A549 (cell line): ENCODE measurements around the gene PRKD3. TPM values are rescaled to one million over a fixed set of nuclear protein-coding genes. Genes with fewer than 3 reads are reported as not detected.
A peak's percentile ranks its signal among the peaks of the same experiment; 100 is the strongest.

Source experiments
- ATAC-seq, 2 experiments: fragments of 200-7000 bp in 1 of 2; fragments of >200 bp in 1 of 2; cut with Nextera tagmentation in 1 of 2; cut with Tn5 transposase in 1 of 2; 3 replicates each; pipeline versions ENCODE4 v1.8.0 to v1.9.1; 2018 to 2020; ENCODE audit warnings: mild to moderate bottlenecking in 1 of 2, moderate library complexity in 1 of 2
- CTCF ChIA-PET: fragments of 300-600 bp; sonication (Branson Sonifier 250); formaldehyde crosslinking; extraction: SDS; loops from one replicate; lab custom pipeline; 2021; ENCODE audit warnings: antibody characterized with exemption, inconsistent platforms; lab: Yijun Ruan, JAX
- POLR2A ChIA-PET: fragments of 350-600 bp; formaldehyde crosslinking; extraction: SDS; loops from one replicate; lab custom pipeline; 2021; ENCODE audit warnings: antibody characterized with exemption, inconsistent platforms; lab: Yijun Ruan, JAX
- DNase-seq, 2 experiments: peaks; one replicate each; pipeline versions ENCODE4 v3.0.0 to v3.0.0-alpha.2; 2011 to 2016; ENCODE audit warnings: low read depth in 1 of 2, low spot score in 1 of 2
- FAIRE-seq: peaks from 2 replicates; lab custom pipeline; 2011; peaks lifted over from hg19 to GRCh38; lab: Jason Lieb, UNC
- H3K27ac ChIP-seq, 2 experiments: fragments of >200 bp; sonication (Bioruptor Twin); formaldehyde crosslinking; 3 replicates each; pipeline ENCODE4 v1.5.1; 2016 to 2017
- H3K4me1 ChIP-seq: fragments of >200 bp; sonication (Bioruptor Twin); formaldehyde crosslinking; 3 replicates; pipeline ENCODE4 v1.6.1; 2016
- H3K4me2 ChIP-seq: fragments of >200 bp; sonication (Bioruptor Twin); formaldehyde crosslinking; 3 replicates; pipeline ENCODE4 v1.6.1; 2016
- H3K4me3 ChIP-seq: fragments of >200 bp; sonication (Bioruptor Twin); formaldehyde crosslinking; 3 replicates; pipeline ENCODE4 v1.5.1; 2016
- H3K9me3 ChIP-seq: fragments of >200 bp; sonication (Bioruptor Twin); formaldehyde crosslinking; 3 replicates; pipeline ENCODE4 v1.6.1; 2016
- BHLHE40 ChIP-seq: IDR thresholded peaks from 2 replicates; pipeline ENCODE4 v1.6.1; 2012; ENCODE audit warnings: low read depth, low read length, inconsistent platforms
- EHF ChIP-seq: fragments of 250-450 bp; sonication (Bioruptor Pico); IDR thresholded peaks from 2 replicates; pipeline ENCODE4 v1.5.0; 2020; ENCODE audit warnings: mild to moderate bottlenecking
- EHMT2 ChIP-seq: fragments of 200-600 bp; sonication (generic); IDR thresholded peaks from 2 replicates; pipeline ENCODE4 v1.6.1; 2016; ENCODE audit warnings: antibody characterized with exemption, low read depth, mild to moderate bottlenecking, moderate library complexity
- GATA3 ChIP-seq: IDR thresholded peaks from 2 replicates; pipeline ENCODE4 v1.6.1; 2012; ENCODE audit warnings: borderline replicate concordance
- HOXA7 ChIP-seq: fragments of 250-450 bp; sonication (Bioruptor Pico); IDR thresholded peaks from 2 replicates; pipeline ENCODE4 v1.5.0; 2020; ENCODE audit warnings: mild to moderate bottlenecking, moderate library complexity
- NFE2L2 ChIP-seq: fragments of 150-350 bp; conservative IDR thresholded peaks from 2 replicates; pipeline ENCODE4 v1.6.1; 2014; ENCODE audit warnings: low read length
- PHF8 ChIP-seq: fragments of 200-600 bp; sonication (generic); IDR thresholded peaks from 2 replicates; pipeline ENCODE4 v1.6.1; 2016; ENCODE audit warnings: low read depth, mild to moderate bottlenecking, antibody characterized with exemption, moderate library complexity, borderline replicate concordance
- TP53 ChIP-seq: fragments of 250-450 bp; sonication (Bioruptor Pico); IDR thresholded peaks from 2 replicates; pipeline ENCODE4 v1.5.0; 2021; ENCODE audit warnings: mild to moderate bottlenecking, moderate library complexity
- WGBS: methylation state at CpG from one replicate; pipeline ENCODE4 v1.1.6; 2017; ENCODE audit errors: missing lambda C conversion rate; 5-methylcytosine and 5-hydroxymethylcytosine counted together
- polyA plus RNA-seq, 4 experiments: library from polyadenylated mRNA; depleted of rRNA in 3 of 4; stranded (reverse); fragments of >200 nt; fragmentation: RNase III in 1 of 4; extraction: RNeasy Plus Mini Kit Qiagen cat#74134 plus additional on column Dnase treatment in 1 of 4; gene quantifications; 2 replicates in 3 of 4; 3 replicates in 1 of 4; pipeline ENCODE4 v1.2.3, GENCODE V29; 2011 to 2017
- TF ChIP-seq, protein P1 (sequence below): fragments of >200 bp; sonication (Bioruptor Twin); formaldehyde crosslinking; IDR thresholded peaks from 3 replicates; pipeline ENCODE4 v1.5.1; 2016
- TF ChIP-seq, protein P2 (sequence below): fragments of 250-450 bp; sonication (Bioruptor Pico); IDR thresholded peaks from 2 replicates; pipeline ENCODE4 v1.5.0; 2020; ENCODE audit warnings: low read depth, mild to moderate bottlenecking, moderate library complexity
- TF ChIP-seq, protein P3 (sequence below): fragments of 250-450 bp; sonication (Bioruptor Pico); IDR thresholded peaks from 2 replicates; pipeline ENCODE4 v1.5.0; 2021; ENCODE audit warnings: mild to moderate bottlenecking, moderate library complexity, borderline replicate concordance

The PRKD3 gene
- polyA plus RNA-seq, 2 of the 4 experiments (the other 2 are of a cell fraction): 18.2 to 28.9 TPM

DNA sequence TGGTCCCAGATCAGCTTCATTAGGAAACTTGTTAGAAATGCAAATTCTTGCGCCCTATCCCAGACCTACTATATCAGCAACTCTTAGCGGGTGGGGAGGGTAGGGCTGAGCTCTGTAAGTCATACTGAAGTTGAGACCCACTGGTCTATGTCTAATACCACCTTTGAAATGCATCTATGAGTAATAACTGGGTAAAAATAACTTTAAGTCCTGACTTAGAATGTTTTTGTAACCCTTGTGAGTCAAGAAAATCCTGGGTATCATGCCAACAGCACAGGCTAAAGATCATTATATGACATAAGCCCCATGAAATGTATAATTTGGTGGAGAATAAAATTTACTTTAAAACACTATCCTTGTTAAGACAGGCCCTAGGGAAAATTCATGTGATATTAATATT is 41.4 kb downstream of the PRKD3 start:
- 90% methylated on average over 2 of the region's 2 CpGs for WGBS
- Histone ChIP-seq H3K4me1 (peaks cover 11% of the 10 kb centered on the region; the same call in 2 of the 3 replicates), H3K4me2 (no peak overlapping the region), H3K27ac (no peak overlapping the region), H3K4me3 (no peak overlapping the region), H3K9me3 (no peaks in the 10 kb centered on the region)
- ATAC-seq: peak; percentile 47 to 64; a peak in 4 of 6 replicates
- POLR2A ChIA-PET: no interaction called here
- no peak for TF ChIP-seq EHMT2
- no peak for TF ChIP-seq TP53
- TF ChIP-seq, protein P1, sequence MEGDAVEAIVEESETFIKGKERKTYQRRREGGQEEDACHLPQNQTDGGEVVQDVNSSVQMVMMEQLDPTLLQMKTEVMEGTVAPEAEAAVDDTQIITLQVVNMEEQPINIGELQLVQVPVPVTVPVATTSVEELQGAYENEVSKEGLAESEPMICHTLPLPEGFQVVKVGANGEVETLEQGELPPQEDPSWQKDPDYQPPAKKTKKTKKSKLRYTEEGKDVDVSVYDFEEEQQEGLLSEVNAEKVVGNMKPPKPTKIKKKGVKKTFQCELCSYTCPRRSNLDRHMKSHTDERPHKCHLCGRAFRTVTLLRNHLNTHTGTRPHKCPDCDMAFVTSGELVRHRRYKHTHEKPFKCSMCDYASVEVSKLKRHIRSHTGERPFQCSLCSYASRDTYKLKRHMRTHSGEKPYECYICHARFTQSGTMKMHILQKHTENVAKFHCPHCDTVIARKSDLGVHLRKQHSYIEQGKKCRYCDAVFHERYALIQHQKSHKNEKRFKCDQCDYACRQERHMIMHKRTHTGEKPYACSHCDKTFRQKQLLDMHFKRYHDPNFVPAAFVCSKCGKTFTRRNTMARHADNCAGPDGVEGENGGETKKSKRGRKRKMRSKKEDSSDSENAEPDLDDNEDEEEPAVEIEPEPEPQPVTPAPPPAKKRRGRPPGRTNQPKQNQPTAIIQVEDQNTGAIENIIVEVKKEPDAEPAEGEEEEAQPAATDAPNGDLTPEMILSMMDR: no peak
- no peak for TF ChIP-seq BHLHE40
- no peak for TF ChIP-seq NFE2L2
- TF ChIP-seq, protein P2, sequence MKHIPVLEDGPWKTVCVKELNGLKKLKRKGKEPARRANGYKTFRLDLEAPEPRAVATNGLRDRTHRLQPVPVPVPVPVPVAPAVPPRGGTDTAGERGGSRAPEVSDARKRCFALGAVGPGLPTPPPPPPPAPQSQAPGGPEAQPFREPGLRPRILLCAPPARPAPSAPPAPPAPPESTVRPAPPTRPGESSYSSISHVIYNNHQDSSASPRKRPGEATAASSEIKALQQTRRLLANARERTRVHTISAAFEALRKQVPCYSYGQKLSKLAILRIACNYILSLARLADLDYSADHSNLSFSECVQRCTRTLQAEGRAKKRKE (CRISPR knock-in tag): no peak
- CTCF ChIA-PET: interaction anchor here (2.4 kb wide), 1 partner anchor 11 kb away, joined by 8 read pairs; no protein-coding TSS in a partner anchor
- no peak for FAIRE-seq
- DNase-seq: no peak

DNA sequence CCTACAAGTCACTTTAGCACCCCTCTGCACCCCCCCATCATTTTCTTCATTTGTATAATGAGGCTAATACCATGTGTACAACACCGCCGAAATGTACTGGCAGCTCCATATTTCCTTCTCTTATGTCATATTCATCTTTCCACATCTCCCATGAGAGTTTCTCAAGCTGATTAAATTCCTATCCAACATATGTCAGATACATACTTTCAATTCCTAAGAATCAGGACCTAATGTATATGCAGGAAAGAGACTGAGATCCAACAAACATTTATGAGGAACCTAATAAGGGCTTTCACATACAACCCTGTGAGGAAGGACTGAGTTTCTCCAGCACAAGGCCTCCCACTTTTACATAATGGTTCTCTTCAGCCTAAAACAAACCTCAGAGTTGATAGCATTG is 41.9 kb downstream of the PRKD3 start:
- H3K4me2 ChIP-seq: no peak overlapping the region
- TF ChIP-seq PHF8: no peak
- no peak for TF ChIP-seq EHF (CRISPR knock-in tag)
- TF ChIP-seq GATA3: no peak
- DNase-seq (no peak), ATAC-seq (peak in 1 of 2 experiments; percentile 13; a peak in 1 of 6 replicates), FAIRE-seq (peak; percentile 63)
- peaks cover 11% of the 10 kb centered on the region; the same call in 2 of the 3 replicates for H3K4me1 ChIP-seq
- ChIA-PET POLR2A (no interaction called here), CTCF (interaction anchor here (2.4 kb wide), 1 partner anchor 11 kb away, joined by 8 read pairs; no protein-coding TSS in a partner anchor)
- no peak overlapping the region for H3K4me3 ChIP-seq
- WGBS: 99% methylated on average over 2 of the region's 2 CpGs
- H3K9me3 ChIP-seq: no peaks in the 10 kb centered on the region
- no peak overlapping the region for H3K27ac ChIP-seq

DNA sequence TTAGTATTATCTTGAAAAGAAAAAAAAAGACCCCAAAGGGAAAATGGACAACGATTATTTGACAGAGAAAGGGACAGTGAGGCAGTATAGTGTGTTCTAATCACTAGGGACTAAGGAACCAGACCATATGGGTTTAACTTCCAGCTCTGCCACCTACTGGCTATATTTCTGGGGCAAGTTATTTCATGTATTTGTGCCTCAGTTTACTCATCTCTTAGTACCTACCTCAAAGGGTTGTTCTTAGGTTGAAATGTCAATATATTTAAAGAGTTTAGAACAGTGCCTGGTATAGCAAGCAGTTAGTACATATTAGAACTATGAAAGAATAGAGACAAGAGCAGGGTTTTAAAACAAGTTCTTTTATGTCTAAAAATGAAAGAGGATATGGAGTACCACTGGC is 42.7 kb downstream of the PRKD3 start:
- ChIA-PET CTCF (interaction anchor here (2.4 kb wide), 1 partner anchor 10 kb away, joined by 8 read pairs; no protein-coding TSS in a partner anchor), POLR2A (no interaction called here)
- no peak overlapping the region for H3K27ac ChIP-seq
- H3K4me3 ChIP-seq: no peak overlapping the region
- DNase-seq (no peak), ATAC-seq (no peak)
- WGBS: 34% methylated on average over 1 of the region's 1 CpG
- no peak overlapping the region for H3K4me2 ChIP-seq
- no peaks in the 10 kb centered on the region for H3K9me3 ChIP-seq
- TF ChIP-seq EHF (CRISPR knock-in tag) (no peak), HOXA7 (CRISPR knock-in tag) (0 out of 2 replicates have a peak, but pooled peaks have one; percentile 45)
- TF ChIP-seq, protein P1: peak; percentile 16; the same call in 1 of the 3 replicates
- TF ChIP-seq, protein P3, sequence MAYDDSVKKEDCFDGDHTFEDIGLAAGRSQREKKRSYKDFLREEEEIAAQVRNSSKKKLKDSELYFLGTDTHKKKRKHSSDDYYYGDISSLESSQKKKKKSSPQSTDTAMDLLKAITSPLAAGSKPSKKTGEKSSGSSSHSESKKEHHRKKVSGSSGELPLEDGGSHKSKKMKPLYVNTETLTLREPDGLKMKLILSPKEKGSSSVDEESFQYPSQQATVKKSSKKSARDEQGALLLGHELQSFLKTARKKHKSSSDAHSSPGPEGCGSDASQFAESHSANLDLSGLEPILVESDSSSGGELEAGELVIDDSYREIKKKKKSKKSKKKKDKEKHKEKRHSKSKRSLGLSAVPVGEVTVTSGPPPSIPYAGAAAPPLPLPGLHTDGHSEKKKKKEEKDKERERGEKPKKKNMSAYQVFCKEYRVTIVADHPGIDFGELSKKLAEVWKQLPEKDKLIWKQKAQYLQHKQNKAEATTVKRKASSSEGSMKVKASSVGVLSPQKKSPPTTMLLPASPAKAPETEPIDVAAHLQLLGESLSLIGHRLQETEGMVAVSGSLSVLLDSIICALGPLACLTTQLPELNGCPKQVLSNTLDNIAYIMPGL (CRISPR knock-in tag): no peak
- TF ChIP-seq, all 56 proteins: peak for 2
- FAIRE-seq: peak; percentile 18
- peaks cover 11% of the 10 kb centered on the region; the same call in 2 of the 3 replicates for H3K4me1 ChIP-seq
